Right lung (tissue), 5 donors: Measurements from ENCODE around the gene MYO5A. TPM values are rescaled to one million over a fixed set of nuclear protein-coding genes. Genes with fewer than 3 reads are reported as not detected.
"Not testable (repeated sequence)": the region's sequence is repeated elsewhere in the genome, so short reads cannot be mapped to it uniquely, and the experiment has no call there.

Experiments used
- DNase-seq, 2 donors: peaks; one replicate each; pipeline ENCODE4 v3.0.0-alpha.2; 2013
- polyA plus RNA-seq, 5 donors: library from polyadenylated mRNA; unstranded; fragments of 120-200 nt; gene quantifications; one replicate each; pipeline versions ENCODE4 v1.2.1 to v1.2.3, GENCODE V29; 2013; ENCODE audit warnings: inconsistent platforms in 1 of 5, low replicate concordance in 1 of 5; ENCODE audit not compliant: insufficient read length in 5 of 5, insufficient read depth in 1 of 5

The MYO5A gene
- polyA plus RNA-seq, 5 donors = 18.1 to 43.4 (median 40.2) TPM

DNA sequence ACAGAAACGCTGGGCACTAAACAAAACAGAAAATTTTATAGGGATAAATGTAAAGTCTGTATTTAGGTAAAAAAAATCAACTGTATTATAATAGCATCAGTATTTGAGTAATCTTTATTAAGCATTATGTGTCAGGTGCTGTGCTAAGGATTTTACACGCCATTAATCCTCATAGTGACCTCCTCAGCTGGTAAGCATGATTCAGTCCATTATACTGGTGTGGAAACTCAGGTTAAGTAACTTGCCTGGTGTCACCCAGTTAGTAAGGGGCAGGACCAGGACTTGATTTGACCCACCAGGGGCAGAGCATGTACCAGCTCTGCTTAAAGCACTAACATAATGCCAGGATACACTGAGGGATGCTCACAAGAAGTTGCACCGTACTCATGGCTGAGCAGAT lies 237.9 kb downstream of the MYO5A start:
- DNase-seq = no peak

- DNase-seq = no peak
Observed at GRCh38 chr15:52290329-52290728, 238.4 kb downstream of the MYO5A start.

DNA sequence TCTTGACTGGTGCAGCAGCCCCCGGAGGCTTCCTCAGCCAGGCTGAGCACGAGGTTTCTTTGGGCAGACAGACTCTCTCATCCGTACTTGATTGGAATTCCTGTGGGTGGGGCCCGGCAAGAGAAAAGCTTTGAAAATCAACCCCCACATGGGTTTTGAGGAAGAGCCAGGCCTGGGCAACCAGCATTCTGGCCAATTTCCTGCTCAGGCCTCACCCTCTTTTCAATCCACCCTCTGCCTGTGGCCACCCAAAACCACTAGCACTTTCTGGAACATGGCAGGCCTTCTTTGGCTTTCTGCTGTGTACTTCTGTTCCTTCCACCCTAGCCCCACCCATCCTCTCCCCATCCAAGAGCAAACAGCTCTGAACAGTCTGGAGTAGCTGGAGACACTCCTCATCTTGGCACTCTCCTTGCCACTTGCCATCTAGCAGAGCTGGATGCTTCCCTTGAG lies 239.0 kb downstream of the MYO5A start:
- DNase-seq = no peak

GRCh38 chr15:52288986-52289385 lies 239.7 kb downstream of the MYO5A start:
- no peak for DNase-seq

GRCh38 chr15:52288051-52288942 lies 240.4 kb downstream of the MYO5A start:
- DNase-seq = peak; percentile 48 to 56

GRCh38 chr15:52287114-52287513 lies 241.6 kb downstream of the MYO5A start:
- DNase-seq = no peak

- not testable (repeated sequence) for DNase-seq
Observed at GRCh38 chr15:52285941-52286340, 242.7 kb downstream of the MYO5A start.

GRCh38 chr15:52284164-52284563 lies 244.5 kb downstream of the MYO5A start:
- DNase-seq = no peak

DNA sequence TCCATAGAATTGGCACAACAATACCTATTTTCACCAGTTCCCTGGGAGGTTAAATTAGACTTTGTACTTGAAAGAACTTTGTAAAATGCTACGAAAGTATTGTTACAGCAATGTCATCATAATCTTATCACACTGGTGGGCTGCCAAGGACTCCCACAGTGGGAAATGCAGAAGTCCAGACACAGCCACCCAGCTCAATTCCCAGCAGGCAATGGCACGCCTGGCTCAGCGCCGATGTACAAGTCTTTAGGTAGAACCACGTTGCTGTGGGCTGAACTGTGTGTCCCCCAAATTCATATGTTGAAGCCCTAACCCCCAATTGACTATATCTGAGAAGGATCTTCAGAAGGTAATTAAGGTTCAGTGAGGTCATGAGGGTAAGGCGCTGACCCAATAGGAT lies 245.4 kb downstream of the MYO5A start:
- DNase-seq = no peak

- no peak for DNase-seq
Observed at GRCh38 chr15:52282418-52282817, 246.3 kb downstream of the MYO5A start.

DNA sequence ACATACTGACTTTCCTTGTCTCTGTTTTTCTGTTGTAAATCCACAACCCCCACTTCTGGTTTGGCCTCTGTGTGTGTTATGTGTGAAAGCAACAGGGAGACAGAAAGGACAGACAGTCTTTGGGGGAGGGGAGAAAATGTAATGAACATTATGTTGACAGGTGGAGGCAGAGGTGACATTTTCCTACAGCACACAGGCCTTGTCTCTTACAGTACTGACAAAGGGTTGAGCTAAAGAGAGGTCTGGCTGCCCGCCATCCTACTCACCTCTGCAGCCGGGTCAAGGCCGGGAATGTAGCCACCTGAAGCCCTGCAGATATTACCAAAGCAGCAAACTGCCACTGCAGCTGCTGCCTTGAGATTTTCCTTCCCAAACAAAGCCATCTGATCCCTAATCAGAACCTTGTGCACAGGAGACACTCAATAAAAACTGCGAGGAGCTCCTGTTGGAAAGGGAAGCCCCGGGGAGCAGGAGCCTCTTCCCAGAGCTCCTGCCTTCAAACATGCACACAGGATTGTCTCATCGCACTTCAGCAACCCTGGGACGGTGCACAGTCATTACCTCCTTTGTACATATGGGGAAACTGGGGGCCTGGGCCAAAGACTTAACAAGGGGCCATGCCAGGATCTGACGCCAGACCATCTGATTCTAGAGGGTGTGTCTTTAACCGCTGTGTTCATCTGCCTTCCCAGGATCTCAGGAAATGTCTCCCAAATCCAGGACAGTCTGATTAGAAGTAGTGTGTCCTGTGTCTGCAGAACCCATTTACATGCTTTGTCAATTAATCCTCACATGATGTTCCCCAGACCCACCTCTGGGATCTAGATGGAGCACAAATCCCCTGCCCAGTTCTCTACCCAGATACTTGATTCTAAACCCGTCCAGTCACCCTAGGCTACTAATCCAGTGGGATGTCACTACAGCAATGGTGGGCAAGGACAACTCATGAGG lies 247.3 kb downstream of the MYO5A start:
- no peak for DNase-seq

GRCh38 chr15:52280326-52281084 lies 248.2 kb downstream of the MYO5A start:
- no peak for DNase-seq

- DNase-seq = no peak
Observed at GRCh38 chr15:52278636-52279367, 249.9 kb downstream of the MYO5A start.

DNA sequence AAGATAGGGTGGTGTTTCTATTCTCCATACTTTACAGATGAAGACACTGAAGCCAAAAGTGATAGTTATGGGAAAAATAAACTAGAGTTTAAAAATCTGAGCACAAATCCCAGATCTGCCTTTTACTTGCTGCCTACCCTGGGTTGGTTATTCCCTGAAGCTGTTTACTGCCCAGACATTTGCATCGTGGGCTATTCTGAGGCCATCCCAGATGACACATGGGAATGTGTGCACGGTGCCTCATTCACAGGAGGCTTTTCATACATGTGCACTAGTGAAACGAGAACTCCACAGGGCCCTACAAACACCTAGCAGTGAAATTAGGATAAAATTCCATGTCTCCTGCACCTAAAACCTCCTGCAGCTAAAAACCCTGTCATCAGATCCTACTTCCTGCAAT lies 250.5 kb downstream of the MYO5A start:
- no peak for DNase-seq

- DNase-seq = no peak
Observed at GRCh38 chr15:52277575-52277974, 251.1 kb downstream of the MYO5A start.

DNA sequence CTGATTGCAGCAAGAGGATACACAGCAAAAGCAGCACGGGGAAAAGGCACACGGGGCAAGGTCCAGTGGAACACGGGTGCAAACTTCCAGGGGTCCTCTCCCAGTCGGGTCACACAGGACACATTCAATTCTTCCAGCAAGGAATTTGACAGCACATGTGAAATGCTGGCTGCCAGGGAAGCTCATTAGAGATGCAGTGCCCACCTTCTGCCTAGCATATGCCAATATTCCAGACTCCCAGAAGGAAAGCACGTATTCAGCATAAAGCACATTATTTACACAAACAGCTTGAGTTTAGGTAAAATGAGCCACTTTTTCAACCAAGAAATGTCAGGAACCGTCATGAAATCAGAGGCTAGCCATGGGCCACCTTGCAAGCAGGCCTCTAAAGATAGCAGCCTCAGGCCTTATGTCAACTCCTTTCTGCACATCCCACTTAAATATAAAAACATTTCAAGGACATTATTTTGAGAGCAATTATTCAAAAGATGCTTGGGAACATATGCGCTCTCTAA lies 252.4 kb downstream of the MYO5A start:
- no peak for DNase-seq

DNA sequence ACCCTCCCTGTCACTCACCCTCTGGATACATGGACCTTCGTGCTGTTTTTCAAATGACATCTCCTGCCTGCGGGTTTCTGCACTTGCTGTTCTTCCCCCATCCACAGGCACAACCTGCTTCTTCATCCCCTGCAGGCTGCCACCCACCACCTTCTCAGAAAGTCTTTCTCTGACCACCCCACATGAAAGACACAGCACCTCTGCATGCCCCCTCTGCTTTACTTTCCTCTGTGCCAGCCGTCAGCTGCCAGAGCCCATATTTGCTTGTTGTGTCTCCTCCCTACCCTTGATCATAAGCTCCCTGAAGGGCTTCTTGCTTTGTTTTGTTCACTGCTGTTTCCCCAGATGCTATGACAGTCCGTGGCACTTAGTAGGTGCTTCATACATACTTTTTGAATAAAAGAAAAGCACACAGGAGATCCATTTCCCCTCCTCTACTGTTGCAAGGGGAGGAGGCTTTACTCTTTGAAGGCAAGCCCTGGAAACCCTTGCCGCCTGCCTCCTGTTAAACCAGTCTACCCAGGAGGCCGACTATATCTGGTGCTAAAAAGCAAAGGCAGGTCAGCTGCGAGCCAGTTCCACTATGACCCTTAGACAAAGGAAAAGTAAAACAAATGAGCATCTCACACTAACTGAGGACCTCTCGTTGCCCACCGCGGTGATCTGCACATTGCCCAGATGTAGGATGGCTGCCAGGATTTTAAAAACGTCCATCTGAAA lies 265.0 kb downstream of the MYO5A start:
- no peak for DNase-seq

DNA sequence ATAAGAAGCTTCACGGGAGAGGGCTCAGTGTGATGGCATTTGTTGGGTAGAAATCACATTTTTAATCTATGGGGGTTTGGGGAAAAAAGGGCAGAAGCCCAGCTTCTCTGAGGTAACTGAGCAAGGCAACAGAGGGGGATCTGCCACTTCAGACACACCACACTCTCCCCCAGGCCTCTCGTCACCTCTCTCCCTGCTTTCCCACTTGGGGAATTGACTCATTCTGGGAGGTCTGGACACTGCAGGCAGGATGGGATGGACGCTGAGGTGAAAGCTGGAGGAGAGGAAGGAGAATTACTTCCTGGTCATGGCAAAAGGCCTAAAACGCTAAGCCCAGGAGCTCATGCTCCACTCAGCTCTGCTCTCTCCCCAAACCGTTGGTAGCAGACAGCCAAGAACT lies 266.3 kb downstream of the MYO5A start:
- DNase-seq = no peak

DNA sequence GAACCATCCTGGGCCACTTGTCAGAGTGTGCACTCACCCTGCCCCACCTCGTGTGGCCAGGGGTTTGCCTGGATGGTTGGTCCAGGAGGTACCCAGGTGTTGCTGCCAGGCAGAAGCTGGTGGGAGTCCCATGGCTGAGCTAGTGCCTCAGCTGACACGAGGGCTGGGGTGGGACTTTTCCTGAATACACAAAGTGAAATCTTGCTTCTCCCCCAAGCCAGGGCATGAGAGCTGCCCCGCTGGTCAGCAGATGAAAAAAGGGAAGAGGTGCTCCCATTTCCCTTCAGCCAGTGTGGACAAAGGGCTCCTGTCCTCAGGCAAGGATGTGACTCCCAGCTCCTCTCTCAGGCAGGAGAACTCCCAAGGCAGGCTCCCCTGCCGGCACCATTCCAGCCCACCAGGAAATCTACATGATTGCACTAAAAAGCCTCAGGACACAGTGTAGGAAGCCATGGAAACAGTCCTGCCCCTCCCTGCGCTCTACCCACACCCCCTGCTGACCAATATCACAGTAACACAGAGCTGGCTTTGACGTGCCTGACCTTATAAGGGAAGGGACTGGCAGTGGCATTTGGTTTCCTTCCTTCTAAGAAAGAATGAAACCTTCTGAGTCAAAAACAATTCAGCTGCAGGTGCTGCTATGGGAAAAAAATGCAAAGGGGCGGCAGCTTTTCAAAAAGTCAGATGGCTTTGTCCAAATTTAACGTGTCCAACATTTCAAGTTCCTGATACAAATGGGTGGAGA lies 267.0 kb downstream of the MYO5A start:
- peak; percentile 43 to 46 for DNase-seq
